PC-9 (cell line): Measurements from ENCODE around the gene MCC.

Experiments used
- EZH2 ChIP-seq: fragments of 200-600 bp; sonication (generic); IDR thresholded peaks from 2 replicates; pipeline ENCODE4 v1.8.0; 2017; ENCODE audit warnings: antibody characterized with exemption, low read depth
- TF ChIP-seq, protein P1 (sequence below): fragments of 200-600 bp; sonication (generic); conservative IDR thresholded peaks from 2 replicates; pipeline ENCODE4 v1.6.1; 2017; ENCODE audit warnings: mixed run types, antibody characterized with exemption, mild to moderate bottlenecking, moderate library complexity

GRCh38 chr5:113451797-113452196 is 36.5 kb downstream of the MCC start:
- TF ChIP-seq, protein P1, sequence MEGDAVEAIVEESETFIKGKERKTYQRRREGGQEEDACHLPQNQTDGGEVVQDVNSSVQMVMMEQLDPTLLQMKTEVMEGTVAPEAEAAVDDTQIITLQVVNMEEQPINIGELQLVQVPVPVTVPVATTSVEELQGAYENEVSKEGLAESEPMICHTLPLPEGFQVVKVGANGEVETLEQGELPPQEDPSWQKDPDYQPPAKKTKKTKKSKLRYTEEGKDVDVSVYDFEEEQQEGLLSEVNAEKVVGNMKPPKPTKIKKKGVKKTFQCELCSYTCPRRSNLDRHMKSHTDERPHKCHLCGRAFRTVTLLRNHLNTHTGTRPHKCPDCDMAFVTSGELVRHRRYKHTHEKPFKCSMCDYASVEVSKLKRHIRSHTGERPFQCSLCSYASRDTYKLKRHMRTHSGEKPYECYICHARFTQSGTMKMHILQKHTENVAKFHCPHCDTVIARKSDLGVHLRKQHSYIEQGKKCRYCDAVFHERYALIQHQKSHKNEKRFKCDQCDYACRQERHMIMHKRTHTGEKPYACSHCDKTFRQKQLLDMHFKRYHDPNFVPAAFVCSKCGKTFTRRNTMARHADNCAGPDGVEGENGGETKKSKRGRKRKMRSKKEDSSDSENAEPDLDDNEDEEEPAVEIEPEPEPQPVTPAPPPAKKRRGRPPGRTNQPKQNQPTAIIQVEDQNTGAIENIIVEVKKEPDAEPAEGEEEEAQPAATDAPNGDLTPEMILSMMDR = no peak
- no peak for TF ChIP-seq EZH2
